ENCODE data around the gene RGPD3.
"Not testable (repeated sequence)": the region's sequence is repeated elsewhere in the genome, so short reads cannot be mapped to it uniquely, and the experiment has no call there.

RGPD3 gene

DNA sequence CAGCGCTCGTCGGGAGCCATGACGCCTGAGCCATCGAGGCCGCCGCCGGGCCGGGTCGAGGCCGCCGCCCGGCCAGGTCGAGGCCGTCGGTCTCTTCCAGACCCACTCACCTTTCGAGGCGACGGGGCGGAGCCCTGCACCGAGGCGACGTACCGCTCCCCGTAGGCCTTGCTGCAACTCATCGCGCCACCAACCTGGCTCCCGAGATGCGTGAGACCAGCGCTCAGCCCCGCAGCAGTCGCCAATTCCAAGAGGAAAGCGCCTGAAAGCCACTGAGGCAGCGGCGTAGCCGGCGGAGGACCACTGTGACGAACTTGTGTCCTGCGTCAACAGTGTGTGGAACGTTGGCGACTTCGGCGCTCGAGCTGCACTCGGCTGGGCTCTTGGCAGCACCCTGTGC lies at the start of gene RGPD3:
Gene RGPD3 (minus strand): TSS at position 307 of the 400 bp plus-strand sequence. CDS start 125 bp downstream, at position 182.
- not testable (repeated sequence) for H3K4me1 ChIP-seq (ENCODE audit: insufficient read depth, low read length); H3K27me3 ChIP-seq (ENCODE audit: control insufficient read depth in 1 of 2, insufficient read depth in 2 of 2, low read length in 2 of 2); H3K36me3 ChIP-seq (ENCODE audit: insufficient read depth, low read length)

DNA sequence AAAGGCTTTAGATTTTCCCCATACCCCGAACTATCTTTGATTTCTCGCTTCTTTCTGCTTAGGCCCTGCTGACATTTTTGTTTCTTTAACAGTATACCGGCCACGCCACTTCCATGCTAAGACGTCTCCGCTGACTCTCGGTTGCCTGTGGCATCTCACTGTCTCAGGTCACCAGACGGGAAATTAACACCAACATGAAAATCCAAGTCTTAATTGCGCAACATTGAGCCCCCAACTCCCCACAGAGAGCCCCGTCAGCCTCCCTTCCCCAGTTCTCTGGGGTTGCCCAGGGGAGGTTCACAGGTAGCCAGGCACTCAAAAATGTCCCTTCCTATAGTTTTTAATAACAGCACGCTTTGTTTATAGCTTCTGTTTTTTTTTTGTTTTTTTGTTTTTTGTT lies 49.1 kb upstream of the RGPD3 start:
- H3K4me3 ChIP-seq (ENCODE audit: low read depth in 1 of 2, low read length in 2 of 2), result no peak overlapping the region
- no peaks in the 10 kb centered on the region for H3K27me3 ChIP-seq (ENCODE audit: control insufficient read depth in 1 of 2, insufficient read depth in 2 of 2, low read length in 2 of 2)
- H3K27ac ChIP-seq (ENCODE audit: low read depth, low read length), result no peak overlapping the region
- no peak overlapping the region for H3K9ac ChIP-seq (ENCODE audit: low read length)
- H3K36me3 ChIP-seq (ENCODE audit: insufficient read depth, low read length), result no peaks in the 10 kb centered on the region
- no peaks in the 10 kb centered on the region for H3K9me3 ChIP-seq (ENCODE audit: low read length)
- H3K4me1 ChIP-seq (ENCODE audit: insufficient read depth, low read length), result no peaks in the 10 kb centered on the region

More for the DNA sequence above, at the start of gene RGPD3:
- not testable (repeated sequence) for H3K9ac ChIP-seq (ENCODE audit: low read length); H3K27ac ChIP-seq (ENCODE audit: low read depth, low read length); H3K9me3 ChIP-seq (ENCODE audit: low read length); H3K4me3 ChIP-seq (ENCODE audit: low read depth in 1 of 2, low read length in 2 of 2)

DNA sequence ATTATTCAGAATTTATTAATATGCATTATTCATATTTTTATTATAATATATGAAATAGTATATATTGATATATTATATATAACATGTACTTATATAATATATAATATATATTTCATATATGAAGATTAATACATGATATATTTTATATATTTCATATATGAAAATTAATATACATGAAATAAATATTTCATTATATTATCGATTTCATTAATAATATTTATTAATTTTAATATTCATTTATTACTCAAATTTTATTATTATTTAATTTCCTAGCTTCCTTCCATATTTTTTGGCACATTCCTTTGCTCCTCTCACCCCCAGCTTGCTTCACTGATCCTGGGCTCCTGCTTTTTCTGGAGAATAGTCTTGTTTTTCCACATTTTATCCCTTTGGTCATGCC lies 48.7 kb upstream of the RGPD3 start:
- no peaks in the 10 kb centered on the region for H3K9me3 ChIP-seq (ENCODE audit: low read length)
- H3K9ac ChIP-seq (ENCODE audit: low read length), result no peak overlapping the region
- no peak overlapping the region for H3K4me3 ChIP-seq (ENCODE audit: low read depth in 1 of 2, low read length in 2 of 2)
- no peaks in the 10 kb centered on the region for H3K36me3 ChIP-seq (ENCODE audit: insufficient read depth, low read length)
- H3K27ac ChIP-seq (ENCODE audit: low read depth, low read length), result no peak overlapping the region
- no peaks in the 10 kb centered on the region for H3K4me1 ChIP-seq (ENCODE audit: insufficient read depth, low read length)
- H3K27me3 ChIP-seq (ENCODE audit: control insufficient read depth in 1 of 2, insufficient read depth in 2 of 2, low read length in 2 of 2), result no peaks in the 10 kb centered on the region

DNA sequence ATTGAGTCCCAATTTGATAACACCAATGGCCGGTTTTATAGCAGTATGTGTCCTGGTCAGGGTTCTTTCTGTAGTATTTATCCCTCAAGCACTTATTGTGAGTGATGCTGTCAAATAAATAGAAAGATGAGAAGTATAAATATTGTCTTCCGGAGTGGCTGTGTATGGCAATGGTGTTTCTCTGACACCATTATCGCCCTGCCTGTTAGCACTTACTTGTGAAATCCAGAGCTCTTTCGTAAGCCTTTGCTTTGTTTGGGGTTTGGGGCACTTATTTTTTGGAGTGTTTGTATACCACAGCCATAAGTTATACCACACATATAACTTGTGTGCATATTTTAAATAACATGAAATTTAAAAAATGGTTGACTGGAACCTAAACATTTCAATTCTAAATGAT lies 48.2 kb upstream of the RGPD3 start:
- H3K27me3 ChIP-seq (ENCODE audit: control insufficient read depth in 1 of 2, insufficient read depth in 2 of 2, low read length in 2 of 2), result no peaks in the 10 kb centered on the region
- no peak overlapping the region for H3K27ac ChIP-seq (ENCODE audit: low read depth, low read length)
- no peaks in the 10 kb centered on the region for H3K4me1 ChIP-seq (ENCODE audit: insufficient read depth, low read length)
- H3K9ac ChIP-seq (ENCODE audit: low read length), result no peak overlapping the region
- no peaks in the 10 kb centered on the region for H3K36me3 ChIP-seq (ENCODE audit: insufficient read depth, low read length)
- H3K9me3 ChIP-seq (ENCODE audit: low read length), result no peaks in the 10 kb centered on the region
- H3K4me3 ChIP-seq (ENCODE audit: low read depth in 1 of 2, low read length in 2 of 2), result no peak overlapping the region

DNA sequence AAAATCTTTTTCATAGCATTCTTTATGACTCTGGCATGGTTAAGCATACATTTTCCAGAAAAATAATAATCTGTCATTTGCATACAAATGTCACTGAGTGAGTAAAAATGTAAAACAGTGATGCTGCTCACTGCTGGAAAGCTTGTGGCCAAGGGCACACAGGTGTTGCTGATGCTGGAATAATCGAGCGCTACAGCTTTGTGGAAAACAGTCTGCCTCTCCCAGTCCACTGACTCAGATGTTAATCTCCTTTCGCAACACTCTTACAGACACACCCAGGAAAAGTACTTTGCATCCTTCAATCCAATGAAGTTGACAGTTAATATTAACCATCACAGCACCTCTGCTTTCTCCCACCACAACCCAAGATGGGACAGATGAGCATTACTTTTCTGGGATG lies 46.6 kb upstream of the RGPD3 start:
- H3K9me3 ChIP-seq (ENCODE audit: low read length); H3K4me3 ChIP-seq (ENCODE audit: low read depth in 1 of 2, low read length in 2 of 2); H3K27ac ChIP-seq (ENCODE audit: low read depth, low read length); H3K9ac ChIP-seq (ENCODE audit: low read length); H3K4me1 ChIP-seq (ENCODE audit: insufficient read depth, low read length); H3K36me3 ChIP-seq (ENCODE audit: insufficient read depth, low read length); H3K27me3 ChIP-seq (ENCODE audit: control insufficient read depth in 1 of 2, insufficient read depth in 2 of 2, low read length in 2 of 2): not testable (repeated sequence)

DNA sequence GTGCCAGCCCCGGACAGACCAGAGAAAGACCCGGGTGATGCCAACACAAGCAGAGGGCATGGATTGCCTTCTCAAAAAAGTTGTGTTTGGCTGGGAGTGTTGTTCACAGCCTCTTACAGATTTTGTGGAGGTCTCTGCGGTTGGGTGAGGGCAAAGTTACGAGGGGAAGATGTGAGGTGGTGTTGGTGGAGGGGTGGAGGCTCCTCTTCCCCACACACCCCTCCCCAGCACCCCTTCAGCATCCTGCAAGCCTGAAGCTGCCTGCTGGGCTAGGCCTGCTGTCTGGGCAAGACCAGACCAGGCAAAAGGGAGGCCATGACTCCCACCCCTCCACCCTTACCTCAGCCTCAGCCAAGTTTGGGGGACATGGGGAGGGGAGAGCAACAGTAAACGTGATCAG lies 45.2 kb upstream of the RGPD3 start:
- H3K9me3 ChIP-seq (ENCODE audit: low read length); H3K4me3 ChIP-seq (ENCODE audit: low read depth in 1 of 2, low read length in 2 of 2); H3K9ac ChIP-seq (ENCODE audit: low read length); H3K36me3 ChIP-seq (ENCODE audit: insufficient read depth, low read length); H3K27me3 ChIP-seq (ENCODE audit: control insufficient read depth in 1 of 2, insufficient read depth in 2 of 2, low read length in 2 of 2); H3K27ac ChIP-seq (ENCODE audit: low read depth, low read length); H3K4me1 ChIP-seq (ENCODE audit: insufficient read depth, low read length): not testable (repeated sequence)

DNA sequence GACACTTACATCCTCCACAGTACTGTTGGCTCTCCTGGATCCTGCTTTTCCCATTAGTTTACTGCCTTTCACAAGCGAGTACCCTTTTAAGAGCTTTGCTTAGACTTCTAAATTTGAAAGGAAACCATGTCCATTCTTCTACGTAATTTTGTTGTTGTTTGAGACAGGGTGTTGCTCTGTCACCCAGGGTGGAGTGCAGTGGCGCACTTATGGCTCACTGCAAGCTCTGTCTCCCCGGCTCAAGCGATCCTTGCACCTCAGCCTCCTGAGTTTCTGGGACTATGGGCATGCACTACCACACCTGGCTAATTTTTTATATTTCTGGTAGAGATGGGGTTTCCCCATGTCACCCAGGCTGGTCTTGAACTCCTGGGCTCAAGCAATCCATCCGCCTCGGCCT lies 43.7 kb upstream of the RGPD3 start:
- not testable (repeated sequence) for H3K27me3 ChIP-seq (ENCODE audit: control insufficient read depth in 1 of 2, insufficient read depth in 2 of 2, low read length in 2 of 2); H3K36me3 ChIP-seq (ENCODE audit: insufficient read depth, low read length); H3K4me1 ChIP-seq (ENCODE audit: insufficient read depth, low read length); H3K27ac ChIP-seq (ENCODE audit: low read depth, low read length); H3K9me3 ChIP-seq (ENCODE audit: low read length); H3K9ac ChIP-seq (ENCODE audit: low read length); H3K4me3 ChIP-seq (ENCODE audit: low read depth in 1 of 2, low read length in 2 of 2)

DNA sequence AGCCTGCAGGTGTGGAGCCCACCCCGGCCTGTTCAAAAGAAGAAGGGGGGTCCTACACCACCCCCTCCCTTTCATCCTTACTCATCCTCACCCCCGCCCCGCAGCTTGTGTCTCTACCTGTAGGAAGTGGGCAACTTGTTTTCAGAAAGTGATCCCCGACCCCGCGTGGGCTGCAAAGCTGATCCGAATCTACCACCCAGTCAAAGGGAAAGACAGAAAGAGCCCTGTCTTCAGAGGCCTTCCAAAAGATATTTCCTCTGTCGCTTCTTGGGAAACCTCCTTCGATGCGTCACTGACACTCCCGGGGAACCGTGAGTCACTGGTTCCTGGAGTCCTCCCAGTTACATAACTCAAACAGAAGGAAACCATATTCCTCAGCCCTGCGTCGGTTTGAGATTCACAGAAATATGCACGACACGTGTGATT lies 43.3 kb upstream of the RGPD3 start:
- H3K9ac ChIP-seq (ENCODE audit: low read length); H3K9me3 ChIP-seq (ENCODE audit: low read length); H3K27me3 ChIP-seq (ENCODE audit: control insufficient read depth in 1 of 2, insufficient read depth in 2 of 2, low read length in 2 of 2); H3K4me3 ChIP-seq (ENCODE audit: low read depth in 1 of 2, low read length in 2 of 2); H3K4me1 ChIP-seq (ENCODE audit: insufficient read depth, low read length); H3K27ac ChIP-seq (ENCODE audit: low read depth, low read length); H3K36me3 ChIP-seq (ENCODE audit: insufficient read depth, low read length): not testable (repeated sequence)

DNA sequence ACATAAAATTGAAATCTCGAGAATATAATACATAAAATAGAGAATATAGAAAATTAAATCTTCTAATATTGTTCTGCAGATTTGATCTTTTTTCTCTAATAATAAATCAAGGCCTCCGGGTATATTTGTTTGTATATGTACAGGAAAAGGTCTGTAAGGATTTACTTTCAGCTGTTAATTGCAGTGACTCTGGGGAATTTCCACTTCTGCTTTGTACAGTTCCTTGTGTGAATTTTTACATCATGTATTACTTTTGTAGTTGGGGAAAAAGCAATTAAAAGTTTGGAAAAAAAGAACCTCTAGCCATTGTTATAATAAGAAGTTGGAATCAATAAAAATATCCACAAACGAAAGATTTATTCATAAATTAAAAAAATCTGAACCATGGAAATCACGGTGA lies 42.6 kb upstream of the RGPD3 start:
- not testable (repeated sequence) for H3K4me1 ChIP-seq (ENCODE audit: insufficient read depth, low read length); H3K9me3 ChIP-seq (ENCODE audit: low read length); H3K27ac ChIP-seq (ENCODE audit: low read depth, low read length)

DNA sequence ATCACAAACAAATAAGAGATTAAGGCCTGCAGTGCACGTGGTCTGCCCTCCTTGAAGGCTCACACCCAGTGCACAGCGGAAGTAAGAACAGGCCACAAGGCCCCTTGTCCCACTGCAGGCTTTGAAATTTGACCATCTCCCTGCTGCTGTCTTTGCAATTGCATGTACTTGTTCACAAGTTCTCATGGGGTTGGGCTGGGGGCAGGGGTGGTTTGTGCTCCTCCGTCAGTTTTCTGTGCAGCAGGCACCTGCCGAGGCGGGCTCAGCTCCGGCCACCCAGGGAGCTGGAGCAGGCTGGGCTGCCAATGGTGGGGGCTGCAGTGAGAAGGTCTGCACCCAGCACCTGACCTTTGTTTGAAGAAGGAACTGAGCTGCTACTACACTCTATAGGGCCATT lies 41.2 kb upstream of the RGPD3 start:
- not testable (repeated sequence) for H3K9ac ChIP-seq (ENCODE audit: low read length); H3K27ac ChIP-seq (ENCODE audit: low read depth, low read length); H3K27me3 ChIP-seq (ENCODE audit: control insufficient read depth in 1 of 2, insufficient read depth in 2 of 2, low read length in 2 of 2); H3K9me3 ChIP-seq (ENCODE audit: low read length); H3K4me3 ChIP-seq (ENCODE audit: low read depth in 1 of 2, low read length in 2 of 2); H3K4me1 ChIP-seq (ENCODE audit: insufficient read depth, low read length); H3K36me3 ChIP-seq (ENCODE audit: insufficient read depth, low read length)

More for the DNA sequence above, 42.6 kb upstream of the RGPD3 start:
- not testable (repeated sequence) for H3K27me3 ChIP-seq (ENCODE audit: control insufficient read depth in 1 of 2, insufficient read depth in 2 of 2, low read length in 2 of 2); H3K36me3 ChIP-seq (ENCODE audit: insufficient read depth, low read length); H3K9ac ChIP-seq (ENCODE audit: low read length); H3K4me3 ChIP-seq (ENCODE audit: low read depth in 1 of 2, low read length in 2 of 2)

DNA sequence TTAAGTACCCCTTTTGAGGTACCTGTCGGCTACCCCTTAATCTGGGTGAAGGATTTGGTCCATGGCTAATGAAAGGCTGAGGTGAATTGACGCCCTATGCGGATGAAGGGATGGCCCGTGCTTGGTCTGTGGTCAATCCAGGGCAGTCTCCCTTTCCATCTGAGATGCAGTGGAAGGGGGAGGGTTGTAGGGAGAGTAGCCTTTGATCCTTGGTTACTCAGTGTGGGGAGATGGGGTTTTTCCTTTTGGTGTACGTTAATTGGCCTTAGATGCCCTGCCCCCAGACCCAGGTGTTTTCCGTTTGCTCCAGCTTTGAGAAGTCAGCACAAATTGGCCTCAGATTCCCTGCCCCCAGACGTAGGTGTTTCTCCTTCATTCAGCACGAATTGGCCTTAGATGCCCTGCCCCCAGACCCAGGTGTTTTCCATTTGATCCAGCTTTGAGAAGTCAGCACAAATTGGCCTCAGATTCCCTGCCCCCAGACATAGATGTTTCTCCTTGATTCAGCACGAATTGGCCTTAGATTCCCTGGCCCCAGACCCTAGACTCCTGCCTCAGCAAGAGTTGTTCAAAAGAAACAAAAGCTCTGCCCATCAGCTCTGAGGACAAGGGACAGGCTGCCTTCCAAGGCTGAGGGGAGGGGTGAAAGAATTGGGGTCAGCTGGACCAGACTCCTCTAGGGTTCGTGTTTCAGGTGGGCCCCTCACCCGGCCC lies 40.6 kb upstream of the RGPD3 start:
- H3K36me3 ChIP-seq (ENCODE audit: insufficient read depth, low read length); H3K27me3 ChIP-seq (ENCODE audit: control insufficient read depth in 1 of 2, insufficient read depth in 2 of 2, low read length in 2 of 2); H3K4me3 ChIP-seq (ENCODE audit: low read depth in 1 of 2, low read length in 2 of 2); H3K27ac ChIP-seq (ENCODE audit: low read depth, low read length); H3K4me1 ChIP-seq (ENCODE audit: insufficient read depth, low read length); H3K9me3 ChIP-seq (ENCODE audit: low read length); H3K9ac ChIP-seq (ENCODE audit: low read length): not testable (repeated sequence)

DNA sequence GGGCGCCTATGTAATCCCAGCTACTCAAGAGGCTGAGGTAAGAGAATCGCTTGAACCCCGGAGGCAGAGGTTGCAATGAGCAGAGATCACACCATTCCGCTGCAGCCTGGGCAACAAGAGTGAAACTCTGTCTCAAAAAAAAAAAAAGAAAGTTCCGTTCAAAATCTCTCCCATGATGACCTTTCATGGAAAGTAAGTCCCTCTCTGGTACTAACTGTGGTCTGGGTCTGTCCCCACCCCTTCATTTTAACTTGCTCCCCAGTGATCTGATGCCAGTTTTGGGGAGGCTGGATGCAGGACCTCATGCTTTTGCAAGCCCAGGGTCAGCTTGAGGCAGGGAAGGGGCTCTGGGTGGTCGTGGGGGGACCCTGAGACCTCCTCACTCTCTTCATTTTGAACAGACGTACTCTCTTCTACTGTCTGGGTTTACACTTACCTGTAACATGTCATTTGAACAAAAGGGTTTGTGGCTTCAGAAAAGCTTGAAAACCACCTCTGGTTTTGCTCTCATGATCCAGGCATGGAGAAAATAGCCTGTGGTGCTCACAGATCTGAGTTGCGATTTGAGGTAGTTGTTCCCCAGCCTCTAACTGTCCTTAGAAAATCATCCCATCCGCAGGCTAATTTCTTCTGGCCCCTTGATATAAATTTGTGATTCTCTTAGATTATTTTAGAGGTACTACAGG lies 37.9 kb upstream of the RGPD3 start:
- H3K27ac ChIP-seq (ENCODE audit: low read depth, low read length); H3K4me1 ChIP-seq (ENCODE audit: insufficient read depth, low read length); H3K9me3 ChIP-seq (ENCODE audit: low read length); H3K4me3 ChIP-seq (ENCODE audit: low read depth in 1 of 2, low read length in 2 of 2); H3K36me3 ChIP-seq (ENCODE audit: insufficient read depth, low read length); H3K27me3 ChIP-seq (ENCODE audit: control insufficient read depth in 1 of 2, insufficient read depth in 2 of 2, low read length in 2 of 2); H3K9ac ChIP-seq (ENCODE audit: low read length): not testable (repeated sequence)

Data from muscle layer of colon (tissue), 2 donors.